Mucosa of descending colon (tissue), 3 donors: ENCODE results near the gene UST. TPM values are rescaled to one million over a fixed set of nuclear protein-coding genes. Genes with fewer than 3 reads are reported as not detected.
"Not testable (repeated sequence)": the region's sequence is repeated elsewhere in the genome, so short reads cannot be mapped to it uniquely, and the experiment has no call there.

ENCODE experiments used
- ATAC-seq: fragments of 200-7000 bp; cut with Tn5 transposase; one replicate; pipeline ENCODE4 v1.9.1; 2020; ENCODE audit warnings: mild to moderate bottlenecking, moderate library complexity
- DNase-seq, 3 donors: peaks; one replicate each; pipeline ENCODE4 v3.0.0-alpha.2; 2020
- H3K36me3 ChIP-seq: fragments of 200-600 bp; one replicate; pipeline ENCODE4 v1.8.0; 2021; ENCODE audit warnings: low read depth, mild to moderate bottlenecking
- H3K4me1 ChIP-seq: fragments of 200-600 bp; one replicate; pipeline ENCODE4 v1.8.0; 2021; ENCODE audit warnings: low read depth, mild to moderate bottlenecking
- H3K4me3 ChIP-seq: fragments of 200-600 bp; one replicate; pipeline ENCODE4 v1.8.0; 2021; ENCODE audit warnings: mild to moderate bottlenecking
- H3K9me3 ChIP-seq: fragments of 200-600 bp; one replicate; pipeline ENCODE4 v1.8.0; 2021; ENCODE audit warnings: mild to moderate bottlenecking
- intact Hi-C, 2 donors: fragments of 100-400 bp; cut with DNase I in 1 of 2; cut with micrococcal nuclease in 1 of 2; formaldehyde crosslinking; loops; one replicate each; pipeline versions ENCODE4 v1.11.0 to v1.11.1; 2022; cut with DNase I, micrococcal nuclease
- total RNA-seq, 3 donors: library from RNA; stranded (reverse); fragmentation: NEBNext Ultra II Directional in 2 of 3; extraction: Animal tissue kit (Norgen Biotek cat#: 25700) in 2 of 3; gene quantifications; one replicate each; pipeline versions ENCODE4 v1.2.1 to v1.2.4, GENCODE V29; 2021 to 2023
- TF ChIP-seq, protein P1 (sequence below): fragments of 200-600 bp; IDR thresholded peaks from one replicate; pipeline ENCODE4 v1.8.0; 2022; ENCODE audit warnings: antibody characterized with exemption, mild to moderate bottlenecking
- donor health status: DM: no; HTN: no; CAD: no; lungs with moderate emphysema.
- donor health status: DM: no; HTN: no; CAD: no.
- donor health status: DM: no; HTN: yes; CAD: no.

The UST gene
- total RNA-seq, 3 donors from 2014 or later = 1.1 to 16.2 (median 2.1) TPM

DNA sequence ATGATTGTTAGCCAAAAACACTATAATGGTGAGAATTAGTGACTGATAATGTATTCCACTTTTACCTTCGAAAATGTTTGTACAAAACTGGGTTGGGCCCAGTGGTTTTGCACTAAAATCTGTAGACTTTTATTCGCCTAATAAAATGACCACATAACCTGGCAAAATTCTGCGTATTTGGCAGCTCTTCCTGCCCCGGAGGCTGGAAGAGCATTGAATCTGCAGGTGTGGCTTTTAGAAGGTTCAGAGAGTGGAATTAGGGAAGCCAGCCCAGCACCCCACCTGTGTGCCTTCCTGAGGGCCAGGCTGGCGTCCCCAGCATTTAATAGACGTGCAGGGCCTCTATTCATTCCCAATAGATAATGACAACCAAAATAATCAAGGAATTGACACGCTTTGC lies 256.7 kb downstream of the UST start:
- TF ChIP-seq, protein P1, sequence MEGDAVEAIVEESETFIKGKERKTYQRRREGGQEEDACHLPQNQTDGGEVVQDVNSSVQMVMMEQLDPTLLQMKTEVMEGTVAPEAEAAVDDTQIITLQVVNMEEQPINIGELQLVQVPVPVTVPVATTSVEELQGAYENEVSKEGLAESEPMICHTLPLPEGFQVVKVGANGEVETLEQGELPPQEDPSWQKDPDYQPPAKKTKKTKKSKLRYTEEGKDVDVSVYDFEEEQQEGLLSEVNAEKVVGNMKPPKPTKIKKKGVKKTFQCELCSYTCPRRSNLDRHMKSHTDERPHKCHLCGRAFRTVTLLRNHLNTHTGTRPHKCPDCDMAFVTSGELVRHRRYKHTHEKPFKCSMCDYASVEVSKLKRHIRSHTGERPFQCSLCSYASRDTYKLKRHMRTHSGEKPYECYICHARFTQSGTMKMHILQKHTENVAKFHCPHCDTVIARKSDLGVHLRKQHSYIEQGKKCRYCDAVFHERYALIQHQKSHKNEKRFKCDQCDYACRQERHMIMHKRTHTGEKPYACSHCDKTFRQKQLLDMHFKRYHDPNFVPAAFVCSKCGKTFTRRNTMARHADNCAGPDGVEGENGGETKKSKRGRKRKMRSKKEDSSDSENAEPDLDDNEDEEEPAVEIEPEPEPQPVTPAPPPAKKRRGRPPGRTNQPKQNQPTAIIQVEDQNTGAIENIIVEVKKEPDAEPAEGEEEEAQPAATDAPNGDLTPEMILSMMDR = no peak
- no peaks in the 10 kb centered on the region for H3K36me3 ChIP-seq
- intact Hi-C loops = no loop called here
- DNase-seq (no peak), ATAC-seq (no peak)
- no peak overlapping the region for H3K4me3 ChIP-seq
- H3K9me3 ChIP-seq = peaks cover 13% of the 10 kb centered on the region
- H3K4me1 ChIP-seq = peaks cover 4% of the 10 kb centered on the region

DNA sequence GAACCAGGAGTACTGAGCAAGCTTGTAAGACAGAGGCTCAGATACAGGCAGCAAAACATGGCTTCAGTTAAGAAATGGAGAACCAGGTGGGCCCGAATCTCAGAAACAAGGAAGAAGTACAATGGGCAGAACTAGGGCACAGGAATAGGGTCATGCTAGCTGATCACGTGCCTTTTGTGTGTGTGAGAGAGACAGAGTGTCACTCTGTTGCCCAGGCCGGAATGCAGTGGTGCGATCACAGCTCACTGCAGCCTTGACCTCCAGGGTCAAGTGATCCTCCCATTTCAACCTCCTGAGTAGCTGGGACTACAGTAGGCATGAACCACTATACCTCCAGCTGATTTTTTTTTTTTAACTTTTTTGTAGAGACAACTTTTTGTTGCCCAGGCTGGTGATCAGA lies 257.8 kb downstream of the UST start:
- Histone ChIP-seq H3K4me1 (peaks cover 4% of the 10 kb centered on the region), H3K36me3 (no peaks in the 10 kb centered on the region), H3K4me3 (no peak overlapping the region), H3K9me3 (peaks cover 13% of the 10 kb centered on the region)
- intact Hi-C loops = no loop called here
- DNase-seq (no peak), ATAC-seq (no peak)
- TF ChIP-seq, protein P1 = no peak

DNA sequence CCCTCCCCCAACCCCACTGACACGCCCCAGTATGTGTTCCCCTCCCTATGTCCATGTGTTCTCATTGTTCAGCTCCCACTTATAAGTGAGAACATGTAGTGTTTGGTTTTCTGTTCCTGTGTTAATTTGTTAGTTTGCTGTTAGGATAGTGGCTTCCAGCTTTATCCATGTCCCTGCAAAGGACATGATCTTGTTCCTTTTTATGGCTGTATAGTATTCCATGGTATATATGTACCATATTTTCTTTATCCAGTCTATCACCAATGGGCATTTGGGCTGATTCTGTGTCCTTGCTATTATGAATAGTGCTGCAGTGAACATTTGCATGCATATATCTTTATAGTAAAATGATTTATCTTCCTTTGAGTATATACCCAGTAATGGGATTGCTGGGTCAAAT lies 259.4 kb downstream of the UST start:
- H3K36me3 ChIP-seq, intact Hi-C loops, H3K9me3 ChIP-seq, H3K4me1 ChIP-seq, ATAC-seq, DNase-seq, H3K4me3 ChIP-seq: not testable (repeated sequence)

DNA sequence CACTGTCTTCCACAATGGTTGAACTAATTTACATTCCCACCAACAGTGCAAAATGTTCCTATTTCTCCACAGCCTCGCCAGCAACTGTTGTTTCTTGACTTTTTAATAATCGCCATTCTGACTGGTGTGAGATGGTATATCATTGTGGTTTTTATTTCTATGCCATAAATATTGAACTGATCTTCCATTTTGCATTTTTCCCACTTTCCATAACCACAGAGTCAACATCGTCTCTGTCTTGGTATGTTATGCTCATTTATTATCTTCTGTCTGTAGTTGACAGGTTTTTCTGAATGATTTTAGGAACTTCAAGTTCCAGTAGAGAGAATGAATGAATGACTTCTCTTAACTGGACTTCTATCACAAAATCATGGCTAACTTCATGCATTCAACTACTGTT lies 259.8 kb downstream of the UST start:
- intact Hi-C loops = no loop called here
- H3K9me3 ChIP-seq = peaks cover 3% of the 10 kb centered on the region
- TF ChIP-seq, protein P1 = no peak
- H3K4me1 ChIP-seq = no peaks in the 10 kb centered on the region
- ATAC-seq (no peak), DNase-seq (no peak)
- H3K4me3 ChIP-seq = no peak overlapping the region
- no peaks in the 10 kb centered on the region for H3K36me3 ChIP-seq

DNA sequence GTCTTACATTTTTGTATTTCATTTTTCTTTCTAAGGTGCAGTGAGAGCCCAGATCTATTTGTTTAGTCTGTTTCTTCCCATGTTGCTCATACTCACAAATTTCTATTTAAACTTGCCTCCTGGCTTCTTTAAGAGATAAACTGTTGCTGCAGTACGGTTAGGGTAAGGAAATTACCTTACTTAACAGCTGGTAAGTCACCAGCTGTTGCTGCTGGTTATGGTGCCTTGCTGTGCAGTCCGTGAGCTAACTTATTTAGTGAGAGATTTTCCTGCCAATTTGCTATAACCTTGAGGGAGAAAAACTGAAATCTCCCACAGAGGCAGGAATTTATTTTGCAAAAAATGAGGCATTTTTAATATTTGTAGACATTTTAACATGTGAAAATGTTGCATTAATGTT lies 261.0 kb downstream of the UST start:
- intact Hi-C loops = no loop called here
- Histone ChIP-seq H3K4me3 (no peak overlapping the region), H3K4me1 (no peaks in the 10 kb centered on the region), H3K9me3 (no peaks in the 10 kb centered on the region), H3K36me3 (no peaks in the 10 kb centered on the region)
- DNase-seq (no peak), ATAC-seq (no peak)
- TF ChIP-seq, protein P1 = no peak

DNA sequence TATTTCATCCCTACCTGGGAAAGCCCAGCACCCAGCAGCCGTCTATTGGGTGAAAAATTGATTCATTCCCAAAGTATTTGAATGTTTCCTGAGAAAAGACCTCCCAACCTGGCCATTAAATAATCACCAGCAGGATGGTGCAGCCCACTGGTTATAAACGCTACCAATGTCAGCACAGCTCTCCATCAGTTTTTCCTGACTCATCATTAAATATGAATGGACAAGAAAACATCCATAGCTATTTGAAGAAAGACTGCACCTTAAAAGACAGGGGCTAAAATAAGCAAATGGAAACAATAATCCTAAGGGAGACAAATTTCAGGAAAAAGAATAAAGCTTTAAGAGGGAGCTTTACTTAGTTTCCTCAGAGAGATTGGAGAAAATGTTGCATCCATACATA lies 261.9 kb downstream of the UST start:
- intact Hi-C loops = no loop called here
- ATAC-seq = no peak
- H3K4me1 ChIP-seq = no peaks in the 10 kb centered on the region

More for the DNA sequence above, 261.9 kb downstream of the UST start:
- Histone ChIP-seq H3K4me3 (no peak overlapping the region), H3K36me3 (no peaks in the 10 kb centered on the region), H3K9me3 (no peaks in the 10 kb centered on the region)
- TF ChIP-seq, protein P1 = no peak
- no peak for DNase-seq
